Measurements from ENCODE around the gene GLRX3. TPM values are rescaled to one million over a fixed set of nuclear protein-coding genes. Genes with fewer than 3 reads are reported as not detected.

Gene GLRX3
- total and polyA plus RNA-seq, 10 of the 15 experiments (the other 5 are each of a cell fraction or from before 2014, with no cell fraction given): 94.7 to 209 (median 131) TPM

GRCh38 chr10:130214431-130214830 lies 78.2 kb downstream of the GLRX3 start (continued):
- no peak for TF ChIP-seq ZBTB11 (CRISPR knock-in tag; IDR thresholded peaks at IDR 0.05)

- TF ChIP-seq CBX5 (IDR thresholded peaks at IDR 0.05; ENCODE audit: low read depth) (no peak), ETV6 (conservative IDR thresholded peaks at IDR 0.05 in 1 of 2, IDR thresholded peaks at IDR 0.05 in 1 of 2; ENCODE audit: borderline replicate concordance in 1 of 2, low read depth in 1 of 2) (no peak), WRNIP1 (IDR thresholded peaks at IDR 0.05; ENCODE audit: borderline replicate concordance, low read depth, low read length) (no peak), CBX3 (IDR thresholded peaks at IDR 0.05; ENCODE audit: borderline replicate concordance, low read depth) (no peak)
- no peaks in the 10 kb centered on the region for H3K4me1 ChIP-seq (ENCODE audit: control insufficient read depth, insufficient read depth, low read length)
- no peaks in the 10 kb centered on the region; the same call in 2 of the 3 replicates for H3K9me3 ChIP-seq (replicated peaks; ENCODE audit: control insufficient read depth, insufficient read depth, low read length)
- no peak overlapping the region for H3K4me2 ChIP-seq (ENCODE audit: control insufficient read depth, insufficient read depth)
- no peaks in the 10 kb centered on the region for H4K20me1 ChIP-seq (ENCODE audit: control insufficient read depth, insufficient read depth)
- intact Hi-C loops (cut with micrococcal nuclease; ENCODE audit: unreplicated experiment): no loop called here
- H3K27me3 ChIP-seq (replicated peaks in 1 of 2; ENCODE audit: control insufficient read depth in 2 of 2, insufficient read depth in 2 of 2, low read length in 1 of 2): no peaks in the 10 kb centered on the region
- SMC1A ChIA-PET (ENCODE audit: uncharacterized antibody, unreplicated experiment): no interaction called here
- no peak overlapping the region for H3K9ac ChIP-seq (ENCODE audit: control insufficient read depth, insufficient read depth, low read length)
- DNase-seq (ENCODE audit: low read depth, low spot score) (no peak), ATAC-seq (no peak), FAIRE-seq (no peak)
- BruUV-seq (replicated peaks): no TSS peak
- in situ Hi-C loops (cut with MboI): no loop called here
- H3K79me2 ChIP-seq (ENCODE audit: control insufficient read depth, insufficient read depth, low read length): no peaks in the 10 kb centered on the region
- no peak overlapping the region for H2AFZ ChIP-seq (ENCODE audit: control insufficient read depth, low read depth, low read length)
- RAD21 ChIA-PET (ENCODE audit: unreplicated experiment): no interaction called here
- no peak overlapping the region for H3K27ac ChIP-seq (ENCODE audit: control insufficient read depth, insufficient read depth)
- no peak overlapping the region for H3K4me3 ChIP-seq
- CTCF ChIA-PET: no interaction called here
- POLR2A ChIA-PET: no interaction called here
- no peaks in the 10 kb centered on the region for H3K36me3 ChIP-seq (ENCODE audit: control insufficient read depth in 2 of 2, insufficient read depth in 2 of 2, low read length in 1 of 2)
- WGBS (ENCODE audit: insufficient coverage, insufficient replicate concordance, low lambda C conversion rate, missing lambda C conversion rate): 38% methylated on average over 13 of the region's 13 CpGs
Measured at GRCh38 chr10:130215151-130215930, 79.2 kb downstream of the GLRX3 start.
